AG10803 (cell line): Measurements from ENCODE around the gene TF.

Source experiments
- DNase-seq: peaks from one replicate; pipeline ENCODE4 v3.0.0; 2010; ENCODE audit warnings: low read depth
- H3K4me3 ChIP-seq: 2 replicates; pipeline ENCODE4 v1.5.1; 2011; ENCODE audit warnings: mild to moderate bottlenecking, low read length, control low read depth
- CTCF ChIP-seq: conservative IDR thresholded peaks from 2 replicates; pipeline ENCODE4 v1.5.1; 2011; ENCODE audit warnings: mild to moderate bottlenecking, low read length, control low read depth, inconsistent platforms

The TF gene

GRCh38 chr3:133788024-133788423 is 41.8 kb downstream of the TF start:
- no peak overlapping the region for H3K4me3 ChIP-seq
- TF ChIP-seq CTCF, result no peak
- no peak for DNase-seq

DNA sequence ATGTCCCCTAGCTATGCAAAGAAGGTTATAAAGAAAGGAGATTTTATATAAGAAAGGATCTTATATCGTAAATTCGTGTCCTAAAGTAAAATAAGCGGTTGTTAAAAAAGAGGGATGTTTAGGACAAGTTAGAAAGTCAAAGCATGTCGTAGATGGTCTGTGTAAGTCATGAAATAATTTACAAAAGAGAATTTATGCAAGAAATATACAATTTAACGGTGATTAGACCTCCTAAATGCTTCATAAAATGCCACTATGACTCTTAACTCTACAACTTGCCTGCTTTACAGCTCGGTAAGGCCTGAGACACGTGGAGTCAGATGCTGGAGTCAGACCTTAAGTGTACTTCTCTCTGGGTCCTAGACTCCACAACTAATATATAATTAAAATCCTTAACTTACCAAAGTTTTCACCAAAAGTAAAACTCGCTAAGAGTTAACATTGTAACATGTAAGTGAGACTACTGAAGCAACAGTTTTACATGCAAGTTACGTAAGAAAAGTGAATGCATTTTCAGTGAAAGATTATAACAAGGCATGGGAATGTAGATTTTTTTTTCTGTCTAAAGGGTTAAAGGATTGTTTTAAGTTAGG is 46.1 kb downstream of the TF start:
- no peak for TF ChIP-seq CTCF
- no peak overlapping the region for H3K4me3 ChIP-seq
- DNase-seq, result no peak

- DNase-seq, result no peak
- H3K4me3 ChIP-seq, result no peak overlapping the region
- no peak for TF ChIP-seq CTCF
Observed at GRCh38 chr3:133797396-133798105, 51.4 kb downstream of the TF start.

DNA sequence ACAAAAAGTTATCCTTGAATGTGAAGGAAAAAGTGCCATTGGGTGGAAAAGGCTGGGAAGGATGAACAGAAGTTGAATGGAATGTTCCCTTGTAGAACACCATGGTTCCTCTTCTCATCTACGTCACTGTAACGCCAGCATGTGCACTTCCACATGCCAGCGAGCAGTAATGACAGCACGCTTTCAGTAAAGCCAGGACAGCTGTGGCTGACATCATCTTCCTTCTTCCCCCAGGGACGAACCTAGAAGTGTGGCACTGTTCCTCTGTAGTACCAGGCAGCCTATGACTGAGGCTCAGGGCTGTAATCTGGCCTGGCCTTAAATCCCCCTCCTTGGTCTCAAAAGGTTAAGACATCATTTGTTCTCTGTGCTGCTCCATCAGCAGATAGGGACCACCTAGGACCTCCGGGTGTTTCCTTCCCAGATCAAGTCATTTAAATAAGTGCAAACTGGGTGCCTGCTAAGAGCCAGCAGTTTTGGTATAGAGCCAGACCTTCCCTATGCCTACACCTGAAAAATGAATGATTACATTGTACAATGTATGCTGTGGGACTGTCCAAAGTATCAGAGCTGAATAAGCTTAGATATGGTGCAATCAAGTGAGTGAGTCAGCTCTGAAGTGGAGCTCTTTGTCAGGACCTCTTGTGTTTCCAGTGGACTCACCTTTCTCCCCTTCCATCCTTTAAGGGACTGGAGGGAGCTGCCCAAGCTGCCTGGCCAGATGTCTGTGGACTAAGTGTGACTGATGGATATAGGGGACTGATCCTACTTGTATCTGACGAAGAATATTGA is 53.8 kb downstream of the TF start:
- no peak overlapping the region for H3K4me3 ChIP-seq
- DNase-seq, result peak; percentile 9
- TF ChIP-seq CTCF, result no peak

DNA sequence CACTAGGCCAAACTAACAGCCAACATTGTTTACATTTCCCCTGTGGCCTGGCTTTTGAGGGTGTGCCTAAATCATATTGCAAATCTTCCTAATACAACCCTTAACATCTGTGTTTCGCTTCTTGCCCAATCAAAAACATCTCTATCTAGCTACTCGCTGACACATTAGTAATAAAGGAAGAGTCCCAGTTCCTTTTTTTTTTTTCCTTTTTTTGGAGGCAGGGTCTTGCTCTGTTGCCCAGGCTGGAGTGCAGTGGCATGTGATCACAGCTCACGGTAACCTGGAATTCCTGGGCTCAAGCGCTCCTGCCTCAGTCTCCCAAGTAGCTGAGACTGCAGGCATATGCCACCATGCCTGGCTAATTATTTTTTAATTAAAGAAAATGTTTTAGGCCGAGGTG is 57.3 kb downstream of the TF start:
- TF ChIP-seq CTCF, result no peak

DNA sequence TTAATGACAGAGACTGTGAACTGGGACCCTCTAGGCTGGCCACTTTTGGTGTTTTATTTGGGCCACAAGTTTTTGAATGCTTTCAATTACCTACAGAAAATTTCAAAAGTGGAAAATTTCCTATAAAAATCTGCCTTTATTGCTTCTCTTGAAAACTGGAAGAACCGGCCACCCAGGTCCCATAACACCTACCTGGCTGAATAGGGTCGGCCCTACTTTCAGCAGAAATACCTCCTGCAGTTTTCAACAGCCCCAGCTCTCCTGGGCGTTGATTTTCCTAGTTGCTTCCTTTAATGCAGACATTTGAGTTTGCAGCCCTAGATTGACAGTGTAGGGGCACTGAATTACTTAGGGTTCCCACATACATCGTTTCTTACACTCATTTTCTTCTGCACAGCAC is 58.7 kb downstream of the TF start:
- no peak for DNase-seq
- TF ChIP-seq CTCF, result no peak
- no peak overlapping the region for H3K4me3 ChIP-seq

More for the DNA sequence above, 57.3 kb downstream of the TF start:
- H3K4me3 ChIP-seq, result no peak overlapping the region
- no peak for DNase-seq

DNA sequence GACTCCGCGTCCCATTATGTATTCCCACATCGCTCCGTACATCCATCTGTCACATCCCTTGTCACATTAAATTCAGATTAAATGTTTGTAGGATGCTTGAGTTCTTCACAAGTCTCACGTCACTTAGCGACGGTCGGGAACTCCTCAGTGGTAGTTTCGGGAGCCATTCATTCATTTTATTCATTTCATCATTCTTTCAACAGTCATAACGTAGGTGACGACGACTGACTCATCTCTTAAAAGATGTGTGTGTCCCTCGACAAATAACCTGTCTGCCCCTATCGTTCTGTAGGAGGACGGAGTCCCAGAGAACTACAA is 59.1 kb downstream of the TF start:
- peak overlapping the region; percentile 95 for H3K4me3 ChIP-seq
- no peak for TF ChIP-seq CTCF
- DNase-seq, result no peak
